Progenitor cell of endocrine pancreas (in vitro differentiated cells): ENCODE results near the gene HSFY2. TPM values are rescaled to one million over a fixed set of nuclear protein-coding genes. Genes with fewer than 3 reads are reported as not detected.
"Not testable (repeated sequence)": the region's sequence is repeated elsewhere in the genome, so short reads cannot be mapped to it uniquely, and the experiment has no call there.

Experiments
- DNase-seq: peaks from one replicate; pipeline ENCODE4 v3.0.0; 2021; ENCODE audit warnings: low spot score; ENCODE audit not compliant: unreplicated experiment
- H3K27ac Mint-ChIP-seq: 2 replicates; pipeline ENCODE4 v1.8.0; 2021; ENCODE audit warnings: mild to moderate bottlenecking, moderate library complexity, mixed read lengths
- H3K27me3 Mint-ChIP-seq: 2 replicates; pipeline ENCODE4 v1.8.0; 2021; ENCODE audit warnings: mixed read lengths
- H3K36me3 Mint-ChIP-seq: 2 replicates; pipeline ENCODE4 v1.8.0; 2022; ENCODE audit warnings: mixed read lengths; ENCODE audit not compliant: insufficient read depth
- H3K4me1 Mint-ChIP-seq: 2 replicates; pipeline ENCODE4 v1.8.0; 2021; ENCODE audit warnings: low read depth, mixed read lengths
- H3K4me3 Mint-ChIP-seq: 2 replicates; pipeline ENCODE4 v1.8.0; 2021; ENCODE audit warnings: low read depth, mild to moderate bottlenecking, moderate library complexity, mixed read lengths
- H3K9me3 Mint-ChIP-seq: 2 replicates; pipeline ENCODE4 v1.8.0; 2021; ENCODE audit warnings: low read depth, mixed read lengths
- long read RNA-seq: library from polyadenylated mRNA; unstranded; transcript quantifications from one replicate; pipeline ENCODE4 v2.0.0, GENCODE V29; 2020
- total RNA-seq: library from RNA; stranded (reverse); gene quantifications from 2 replicates; pipeline ENCODE4 v1.2.1, GENCODE V29; 2021

HSFY2 gene, protein sequence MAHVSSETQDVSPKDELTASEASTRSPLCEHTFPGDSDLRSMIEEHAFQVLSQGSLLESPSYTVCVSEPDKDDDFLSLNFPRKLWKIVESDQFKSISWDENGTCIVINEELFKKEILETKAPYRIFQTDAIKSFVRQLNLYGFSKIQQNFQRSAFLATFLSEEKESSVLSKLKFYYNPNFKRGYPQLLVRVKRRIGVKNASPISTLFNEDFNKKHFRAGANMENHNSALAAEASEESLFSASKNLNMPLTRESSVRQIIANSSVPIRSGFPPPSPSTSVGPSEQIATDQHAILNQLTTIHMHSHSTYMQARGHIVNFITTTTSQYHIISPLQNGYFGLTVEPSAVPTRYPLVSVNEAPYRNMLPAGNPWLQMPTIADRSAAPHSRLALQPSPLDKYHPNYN
- total RNA-seq: not detected in 2 replicates
- long read RNA-seq: 0 reads

- not testable (repeated sequence) for H3K9me3 Mint-ChIP-seq, DNase-seq, H3K27ac Mint-ChIP-seq, H3K4me3 Mint-ChIP-seq, H3K27me3 Mint-ChIP-seq, H3K36me3 Mint-ChIP-seq, H3K4me1 Mint-ChIP-seq
Observed at GRCh38 chrY:18773635-18774034, at the start of gene HSFY2. TSS of gene HSFY2 (minus strand) at chrY:18773735. CDS start at chrY:18773618, 117 bp downstream.

- not testable (repeated sequence) for H3K36me3 Mint-ChIP-seq, DNase-seq, H3K27me3 Mint-ChIP-seq, H3K4me1 Mint-ChIP-seq, H3K4me3 Mint-ChIP-seq, H3K27ac Mint-ChIP-seq, H3K9me3 Mint-ChIP-seq
Observed at GRCh38 chrY:18815751-18816150, 42.2 kb upstream of the HSFY2 start.

DNA sequence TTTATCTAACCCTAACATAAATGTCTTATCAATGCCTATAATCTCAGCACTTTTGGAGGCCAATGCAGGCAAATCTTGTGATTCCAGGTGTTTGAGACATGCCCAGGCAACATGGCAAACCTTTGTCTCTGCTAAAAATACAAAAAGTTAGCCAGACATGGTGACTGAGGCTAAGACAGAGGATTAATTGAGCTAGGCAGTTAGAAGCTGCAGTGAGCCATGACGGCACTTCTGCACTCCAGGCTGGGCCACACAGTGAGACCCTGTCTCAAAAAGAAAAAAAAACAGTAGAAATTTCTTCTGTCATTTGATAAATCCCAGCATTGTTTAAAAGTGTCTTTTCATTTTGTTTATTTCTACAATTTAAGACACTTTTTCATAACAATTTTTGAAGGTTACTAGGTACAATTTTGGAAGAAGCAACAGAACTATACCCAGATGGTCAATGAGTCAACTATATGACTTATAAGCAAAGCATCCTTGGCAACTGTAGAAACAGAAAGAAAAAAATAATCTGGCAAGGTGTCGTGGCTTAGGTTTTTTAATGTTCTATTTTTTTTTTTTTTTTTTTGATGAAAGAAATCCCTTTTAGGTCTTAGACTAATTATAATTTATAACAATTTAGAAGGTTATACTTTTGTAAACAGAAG is 15.3 kb upstream of the HSFY2 start:
- DNase-seq, H3K27me3 Mint-ChIP-seq, H3K4me3 Mint-ChIP-seq, H3K27ac Mint-ChIP-seq, H3K4me1 Mint-ChIP-seq, H3K9me3 Mint-ChIP-seq, H3K36me3 Mint-ChIP-seq: not testable (repeated sequence)

GRCh38 chrY:18754077-18754476 is 19.5 kb downstream of the HSFY2 start:
- not testable (repeated sequence) for DNase-seq, H3K4me1 Mint-ChIP-seq, H3K4me3 Mint-ChIP-seq, H3K36me3 Mint-ChIP-seq, H3K27ac Mint-ChIP-seq, H3K27me3 Mint-ChIP-seq, H3K9me3 Mint-ChIP-seq

DNA sequence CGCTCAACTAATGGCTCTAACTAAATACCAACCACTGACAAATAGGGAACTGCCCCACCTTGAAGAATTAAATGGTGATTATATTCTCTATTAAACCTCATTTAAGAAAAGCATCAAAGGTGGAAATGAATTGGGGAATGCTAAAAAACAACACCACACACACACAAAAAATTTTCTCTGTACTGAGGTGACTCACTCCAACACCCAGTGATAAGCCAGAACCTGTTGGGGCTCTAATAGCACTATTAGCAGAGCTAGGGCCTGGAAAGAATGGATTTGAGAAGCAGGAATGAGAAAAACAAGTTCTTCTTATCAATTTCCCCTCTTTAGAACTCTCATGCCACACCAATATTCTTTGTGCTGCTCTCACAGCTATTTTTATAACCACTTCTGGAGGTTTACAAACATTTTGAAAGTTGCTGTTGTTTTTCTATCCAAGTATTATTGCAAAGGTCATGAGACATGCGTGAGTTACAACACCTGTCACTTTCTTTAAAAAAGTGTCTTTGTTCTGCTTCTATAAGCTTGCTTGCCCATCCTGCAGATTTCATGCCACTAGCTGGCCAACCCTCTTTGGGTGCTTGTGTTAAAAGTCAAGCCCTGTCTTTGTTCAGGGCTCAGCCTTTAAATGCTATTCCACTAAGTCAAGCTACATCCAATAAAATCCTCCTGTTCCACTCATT is 20.3 kb downstream of the HSFY2 start:
- not testable (repeated sequence) for H3K9me3 Mint-ChIP-seq, H3K4me3 Mint-ChIP-seq, H3K36me3 Mint-ChIP-seq, H3K27me3 Mint-ChIP-seq, H3K4me1 Mint-ChIP-seq, H3K27ac Mint-ChIP-seq, DNase-seq

DNA sequence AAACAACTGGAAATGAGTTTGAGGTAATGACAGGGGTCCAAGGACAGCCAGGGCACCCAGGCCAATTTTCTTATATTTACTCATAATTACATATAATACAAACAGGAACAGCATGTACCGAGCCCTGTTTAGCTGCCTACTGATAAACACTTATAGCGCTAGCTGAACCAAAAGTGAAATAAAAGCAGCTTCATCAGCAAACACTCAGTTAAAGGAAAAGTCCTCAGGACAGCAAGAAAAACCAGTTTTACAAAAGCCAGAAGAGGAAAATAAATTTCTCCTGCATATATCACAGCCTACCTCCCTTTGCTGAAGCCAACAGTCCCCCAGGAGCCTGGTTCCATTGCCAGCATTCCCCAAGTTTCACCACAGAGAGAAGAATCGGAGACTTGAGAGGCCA is 49.8 kb downstream of the HSFY2 start:
- not testable (repeated sequence) for H3K4me3 Mint-ChIP-seq, H3K36me3 Mint-ChIP-seq, DNase-seq, H3K27me3 Mint-ChIP-seq, H3K9me3 Mint-ChIP-seq, H3K4me1 Mint-ChIP-seq, H3K27ac Mint-ChIP-seq

Other genes with a start within 250 kb of the HSFY2 start
- gene HSFY1, start 227.0 kb downstream of the HSFY2 start, total RNA-seq: not detected in 2 replicates